Tongue (tissue), 2 donors: ENCODE results near the gene KY. TPM values are rescaled to one million over a fixed set of nuclear protein-coding genes. Genes with fewer than 3 reads are reported as not detected.
"Not testable (repeated sequence)": the region's sequence is repeated elsewhere in the genome, so short reads cannot be mapped to it uniquely, and the experiment has no call there.

Source experiments
- DNase-seq: peaks from one replicate; pipeline ENCODE4 v3.0.0-alpha.2; 2015
- total RNA-seq: library from RNA; depleted of rRNA; stranded (reverse); fragments of >200 nt; gene quantifications from one replicate; pipeline ENCODE4 v1.2.3, GENCODE V29; 2014

The KY gene
- total RNA-seq, 1 donor from 2014 or later = 222 TPM

- peak; percentile 51 for DNase-seq
These were observed 49.0 kb downstream of the KY start for GRCh38 chr3:134601539-134602439.

DNA sequence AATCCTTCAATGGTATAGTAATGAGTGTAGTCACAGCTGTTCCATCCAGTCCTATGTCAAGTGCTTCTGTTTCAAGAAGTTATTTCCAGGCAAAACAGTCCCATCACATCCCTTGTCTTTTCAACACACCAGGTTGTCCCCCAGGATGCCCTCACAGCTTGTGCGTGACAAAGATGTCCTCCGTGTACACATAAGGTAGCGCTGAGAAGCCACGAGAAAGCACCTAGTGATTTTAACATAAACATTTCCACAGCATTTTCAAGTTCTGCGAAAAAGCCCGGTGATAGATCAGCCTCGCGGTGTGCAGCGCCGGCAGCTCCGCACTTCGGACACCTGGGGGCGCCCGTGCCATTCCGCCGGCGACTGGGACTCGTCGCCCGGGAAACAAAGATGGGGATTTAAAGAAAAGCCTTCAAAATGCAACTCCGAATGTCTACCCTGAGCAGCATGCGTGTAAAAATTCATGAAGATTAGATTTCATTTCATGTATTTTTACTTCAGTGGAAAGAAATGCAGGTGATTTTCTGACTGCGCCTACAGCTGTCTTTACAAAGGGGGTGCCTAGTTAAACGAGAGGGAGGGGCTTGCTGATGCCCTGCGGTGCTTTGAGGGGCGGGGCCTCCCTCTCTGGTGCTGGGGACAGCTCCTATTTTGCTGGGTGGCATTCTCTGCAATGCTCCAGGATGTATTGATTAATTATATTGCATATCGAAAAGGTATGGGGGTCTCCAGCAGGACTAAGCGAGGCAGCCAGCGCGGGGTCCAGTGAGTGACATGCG, 49.9 kb downstream of the KY start:
- DNase-seq = peak; percentile 91

- no peak for DNase-seq
These were observed 50.6 kb downstream of the KY start for GRCh38 chr3:134600206-134600605.

- peak; percentile 38 for DNase-seq
These were observed 51.9 kb downstream of the KY start for GRCh38 chr3:134598763-134599545.

DNA sequence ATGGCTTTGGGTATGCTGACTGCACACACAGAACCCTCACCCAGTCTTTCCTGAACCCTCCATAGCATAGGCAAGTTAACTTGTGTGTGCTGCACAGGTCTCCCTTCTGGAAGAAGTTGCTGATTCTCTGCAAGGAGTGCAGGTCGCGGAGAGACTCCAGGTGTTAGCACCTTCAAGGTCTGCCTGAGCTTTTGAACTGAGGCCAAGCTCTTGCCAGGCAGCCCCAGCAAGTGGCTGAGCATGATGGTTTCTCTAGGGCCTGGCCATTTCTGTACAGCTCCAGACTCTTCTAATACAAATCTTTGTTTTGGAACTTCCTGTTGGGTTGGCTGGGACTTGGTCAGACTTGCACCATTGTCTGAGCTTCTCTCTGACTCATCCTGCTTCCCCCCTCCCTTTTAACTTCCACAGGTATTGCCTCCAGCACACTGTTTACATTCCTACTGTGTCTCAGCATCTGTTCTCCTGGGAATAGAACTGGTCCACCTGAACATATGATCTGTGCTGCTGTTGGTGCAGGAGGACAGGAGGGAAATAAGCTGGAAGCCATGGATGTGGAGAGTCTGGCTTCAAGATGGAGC, 53.3 kb downstream of the KY start:
- DNase-seq = no peak

GRCh38 chr3:134594986-134595385, 55.8 kb downstream of the KY start:
- DNase-seq = not testable (repeated sequence)

DNA sequence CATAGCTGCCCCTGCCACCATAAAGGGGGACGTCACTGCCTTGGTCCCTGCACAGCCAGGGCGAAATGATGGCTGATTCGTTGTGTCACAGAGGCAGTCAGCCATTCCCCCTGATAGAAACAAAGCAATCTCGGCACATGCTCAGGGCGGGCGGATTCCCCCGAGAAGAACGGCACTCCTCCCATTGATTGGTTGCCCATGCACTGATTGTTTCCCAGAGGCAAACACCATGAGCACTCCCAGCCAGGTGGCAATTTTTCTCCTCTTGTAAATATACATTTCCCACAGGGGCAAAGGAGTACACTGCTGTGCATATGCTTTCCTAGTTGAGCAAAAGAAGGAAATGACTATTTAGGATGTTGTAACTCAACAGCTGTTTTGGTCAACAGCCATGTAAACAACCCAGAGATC, 56.5 kb downstream of the KY start:
- no peak for DNase-seq

DNA sequence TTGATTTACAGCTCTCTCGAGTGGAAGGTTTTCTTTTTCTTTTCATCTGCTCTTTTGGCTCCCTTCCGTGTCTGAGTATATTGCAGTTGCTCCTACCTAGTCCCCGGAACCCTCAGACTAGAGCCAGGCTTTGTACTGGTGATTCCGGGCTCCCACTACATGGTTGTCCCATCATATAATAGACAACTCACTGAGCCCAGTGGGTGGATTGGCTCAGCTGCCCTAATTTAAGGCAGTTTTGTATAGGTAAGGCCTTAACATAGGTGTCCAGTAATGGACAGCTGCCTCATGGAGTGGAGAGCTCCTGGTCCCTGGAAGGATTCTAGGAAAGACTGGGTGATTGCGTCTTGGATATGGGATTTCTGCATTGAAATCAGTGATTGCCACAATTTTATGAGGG, 58.0 kb downstream of the KY start:
- DNase-seq = no peak

GRCh38 chr3:134590766-134591165, 60.1 kb downstream of the KY start:
- no peak for DNase-seq

- DNase-seq = no peak
These were observed 71.6 kb downstream of the KY start for GRCh38 chr3:134579141-134579665.

- no peak for DNase-seq
These were observed 74.0 kb downstream of the KY start for GRCh38 chr3:134576831-134577230.

- no peak for DNase-seq
These were observed 74.4 kb downstream of the KY start for GRCh38 chr3:134576426-134576825.

DNA sequence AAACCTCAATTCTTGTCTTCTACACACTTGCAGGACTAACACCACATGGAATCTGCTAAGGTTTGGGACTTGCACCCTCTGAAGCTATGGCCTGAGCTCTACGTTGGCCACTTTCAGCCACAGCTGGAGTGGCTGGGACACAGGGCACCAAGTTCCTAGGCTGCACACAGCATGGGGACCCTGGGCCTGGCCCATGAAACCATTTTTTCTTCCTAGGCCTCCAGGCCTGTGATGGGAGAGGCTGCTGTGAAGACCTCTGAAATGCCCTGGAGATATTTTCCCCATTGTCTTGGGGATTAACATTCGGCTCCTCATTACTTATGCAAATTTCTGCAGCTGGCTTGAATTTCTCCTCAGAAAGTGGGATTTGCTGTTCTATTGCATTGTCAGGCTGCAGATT, 80.9 kb downstream of the KY start:
- not testable (repeated sequence) for DNase-seq

DNA sequence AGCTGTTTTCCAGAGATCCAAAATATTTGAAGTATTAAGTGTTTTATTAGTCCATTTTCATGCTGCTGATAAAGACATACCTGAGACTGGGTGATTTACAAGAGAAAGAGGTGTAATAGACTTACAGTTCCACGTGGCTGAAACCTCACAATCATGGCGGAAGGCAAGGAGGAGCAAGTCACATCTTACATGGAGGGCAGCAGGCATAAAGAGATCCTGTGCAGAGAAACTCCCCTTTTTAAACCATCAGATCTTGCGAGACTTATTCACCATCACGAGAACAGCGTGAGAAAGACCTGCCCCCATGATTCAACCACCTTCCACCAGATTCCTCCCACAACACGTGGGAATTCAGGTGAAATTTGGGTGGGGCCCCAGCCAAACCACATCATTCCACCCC, 82.0 kb downstream of the KY start:
- DNase-seq = no peak

GRCh38 chr3:134567605-134568004, 83.2 kb downstream of the KY start:
- no peak for DNase-seq

- DNase-seq = no peak
These were observed 85.8 kb downstream of the KY start for GRCh38 chr3:134564991-134565390.

- no peak for DNase-seq
These were observed 87.2 kb downstream of the KY start for GRCh38 chr3:134563601-134564000.

DNA sequence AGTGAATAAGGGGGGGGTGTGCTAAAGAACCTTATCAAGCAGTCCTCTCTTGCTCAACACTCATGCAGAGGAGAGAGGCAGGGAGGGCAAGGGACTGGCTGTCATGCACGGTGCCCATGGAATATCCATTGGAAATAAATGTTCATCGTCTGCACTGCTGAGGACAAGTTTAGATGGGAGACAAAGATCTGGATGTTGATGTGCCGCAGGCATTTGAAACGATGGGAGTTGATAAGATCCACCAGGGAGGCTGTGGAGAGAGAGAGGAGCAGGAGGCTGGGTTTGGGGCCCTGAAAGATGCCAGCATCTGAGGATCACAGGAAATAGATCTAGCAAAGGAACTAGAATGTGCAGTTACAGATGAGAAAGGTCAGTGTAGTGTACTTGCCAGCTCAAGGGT, 88.8 kb downstream of the KY start:
- DNase-seq = no peak

DNA sequence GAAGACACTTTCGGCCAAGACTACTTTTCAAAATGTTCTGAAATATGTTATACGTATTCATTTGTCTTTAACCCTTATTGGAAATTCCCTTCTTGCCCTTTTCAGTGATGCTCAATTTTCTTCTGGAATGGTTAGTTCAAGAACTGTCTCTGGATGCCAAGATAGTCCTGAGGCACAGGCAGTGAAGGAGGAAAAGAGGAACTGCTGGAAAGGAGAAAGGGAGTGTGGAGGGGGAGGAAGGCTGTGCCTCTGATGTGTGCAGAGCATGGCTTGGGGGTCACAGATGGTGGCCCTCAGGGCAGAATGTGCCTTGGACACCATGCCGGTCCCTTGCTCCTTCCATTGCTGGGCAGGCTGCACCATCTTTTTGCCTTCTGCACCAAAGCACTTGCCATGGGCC, 91.2 kb downstream of the KY start:
- DNase-seq = no peak
